ENCODE results near the gene CBLL2. TPM values are rescaled to one million over a fixed set of nuclear protein-coding genes. Genes with fewer than 3 reads are reported as not detected.

CBLL2 gene
- polyA plus RNA-seq, 3 donors, result not detected

Other genes with a start within 250 kb of the CBLL2 start
- under 1 TPM; 0.24 to 0.47 (median 0.43) TPM for gene PHEX, start 240.6 kb upstream of the CBLL2 start, polyA plus RNA-seq (ENCODE audit: insufficient read length in 3 of 3)